GM12874 (cell line): ENCODE measurements around the gene GPS1.

ENCODE experiments used
- CTCF ChIP-seq: IDR thresholded peaks from 2 replicates; pipeline ENCODE4 v1.5.1; 2011; ENCODE audit warnings: low read depth, mild to moderate bottlenecking, control low read depth, low read length, moderate library complexity; ENCODE audit not compliant: insufficient read depth

The GPS1 gene

GRCh38 chr17:82007495-82008257, 44.0 kb upstream of the GPS1 start:
- TF ChIP-seq CTCF = no peak

DNA sequence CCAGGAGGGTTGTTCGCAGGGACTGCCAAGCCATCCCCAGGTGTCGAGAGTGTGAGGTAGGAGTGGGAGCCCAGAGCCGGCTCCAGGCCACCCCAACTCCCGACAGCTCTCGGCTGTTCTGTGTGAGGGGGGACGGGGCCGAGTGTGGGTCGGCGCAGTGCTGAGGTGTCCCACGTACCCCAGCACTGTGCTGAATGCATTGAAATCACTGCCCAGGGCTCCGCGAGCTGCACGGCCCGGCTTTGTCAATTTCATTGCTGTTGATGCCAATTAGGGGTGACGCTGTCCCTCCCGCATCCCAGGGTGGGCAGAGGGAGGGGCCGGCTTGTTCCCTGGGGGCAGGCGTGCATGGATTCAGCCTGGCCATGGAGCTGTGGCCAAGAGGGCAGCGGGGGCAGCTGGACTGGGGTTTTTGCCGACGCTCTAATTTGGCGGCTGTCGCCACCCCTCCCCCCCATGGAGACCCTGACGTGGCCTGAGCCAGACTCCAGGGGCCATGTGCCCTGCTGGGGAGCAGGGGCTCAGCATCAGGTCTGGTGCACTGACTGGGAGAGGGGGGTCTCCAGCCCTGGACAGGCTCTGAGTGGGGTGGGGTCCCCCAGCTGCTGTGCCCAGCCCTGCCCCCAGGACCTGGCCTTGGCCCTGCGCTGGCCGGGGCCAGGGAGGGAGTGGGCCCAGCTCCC, 43.3 kb upstream of the GPS1 start:
- TF ChIP-seq CTCF = no peak

- no peak for TF ChIP-seq CTCF
Measured at GRCh38 chr17:82008941-82009405, 42.7 kb upstream of the GPS1 start.

DNA sequence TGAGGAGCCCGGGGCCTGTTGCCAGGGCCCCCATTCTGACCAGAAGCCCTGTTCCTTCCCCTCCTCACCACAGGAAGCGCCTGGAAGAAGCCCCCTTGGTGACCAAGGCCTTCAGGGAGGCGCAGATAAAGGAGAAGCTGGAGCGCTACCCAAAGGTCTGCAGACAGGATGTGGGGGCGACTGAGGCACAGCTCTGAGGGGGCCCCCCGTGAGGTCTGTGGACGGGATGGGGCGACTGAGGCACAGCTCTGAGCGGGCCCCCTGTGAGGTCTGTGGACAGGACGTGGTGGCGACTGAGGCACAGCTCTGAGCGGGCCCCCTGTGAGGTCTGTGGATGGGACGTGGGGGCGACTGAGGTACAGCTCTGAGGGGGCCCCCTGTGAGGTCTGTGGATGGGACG, 42.3 kb upstream of the GPS1 start:
- TF ChIP-seq CTCF = no peak

- TF ChIP-seq CTCF = no peak
Measured at GRCh38 chr17:82010575-82011525, 40.8 kb upstream of the GPS1 start.

GRCh38 chr17:82011617-82012187, 40.0 kb upstream of the GPS1 start:
- no peak for TF ChIP-seq CTCF
